IMR-90 (cell line): ENCODE results near the gene CHRD. TPM values are rescaled to one million over a fixed set of nuclear protein-coding genes. Genes with fewer than 3 reads are reported as not detected.

Experiments used
- ATAC-seq: fragments of 200-7000 bp; cut with Tn5 transposase; 2 replicates; pipeline ENCODE4 v1.9.1; 2020; ENCODE audit warnings: low read depth, mild to moderate bottlenecking, moderate library complexity
- BruUV-seq: library from RNA; stranded (reverse); fragments of 400-500 nt; replicated peaks from 2 replicates; lab custom pipeline; 2021; lab: Mats Ljungman, UMichigan
- CTCF ChIA-PET: fragments of 300-600 bp; formaldehyde crosslinking; extraction: SDS; loops from one replicate; lab custom pipeline; 2021; ENCODE audit warnings: antibody characterized with exemption; lab: Yijun Ruan, JAX
- POLR2A ChIA-PET: fragments of 300-600 bp; sonication (Branson Sonifier 250); formaldehyde crosslinking; loops from one replicate; lab custom pipeline; 2022; ENCODE audit warnings: antibody characterized with exemption; ENCODE audit not compliant: unreplicated experiment; lab: Charles Lee
- DNase-seq: peaks from one replicate; pipeline ENCODE4 v3.0.0; 2013
- H2AFZ ChIP-seq: replicated peaks from 2 replicates; pipeline ENCODE3; 2013; ENCODE audit warnings: low read length, mild to moderate bottlenecking; ENCODE audit not compliant: poor library complexity
- H2AK5ac ChIP-seq: 2 replicates; pipeline ENCODE4 v1.6.1; 2013; ENCODE audit warnings: low read depth, low read length, inconsistent platforms
- H2AK9ac ChIP-seq: replicated peaks from 2 replicates; pipeline ENCODE3; 2013; ENCODE audit warnings: mild to moderate bottlenecking, low read depth, low read length, moderate library complexity; ENCODE audit not compliant: poor library complexity
- H2BK120ac ChIP-seq: 2 replicates; pipeline ENCODE4 v1.6.1; 2013; ENCODE audit warnings: low read depth, low read length, inconsistent platforms
- H2BK15ac ChIP-seq: 3 replicates; pipeline ENCODE4 v1.6.1; 2013; ENCODE audit warnings: low read depth, low read length, inconsistent platforms
- H2BK20ac ChIP-seq: 2 replicates; pipeline ENCODE4 v1.6.1; 2013; ENCODE audit warnings: low read depth, mild to moderate bottlenecking, inconsistent platforms, low read length, moderate library complexity
- H2BK5ac ChIP-seq: 2 replicates; pipeline ENCODE4 v1.6.1; 2013; ENCODE audit warnings: mild to moderate bottlenecking, low read depth, low read length, inconsistent platforms; ENCODE audit not compliant: poor library complexity, severe bottlenecking
- H3K14ac ChIP-seq: replicated peaks from 2 replicates; pipeline ENCODE4 v1.6.1; 2013; ENCODE audit warnings: low read depth, low read length, inconsistent platforms
- H3K18ac ChIP-seq: 2 replicates; pipeline ENCODE4 v1.6.1; 2013; ENCODE audit warnings: low read depth, low read length, control low read depth
- H3K23ac ChIP-seq: 2 replicates; pipeline ENCODE4 v1.6.1; 2013; ENCODE audit warnings: low read depth, low read length, inconsistent platforms
- H3K27ac ChIP-seq: 2 replicates; pipeline ENCODE4 v1.5.1; 2013; ENCODE audit warnings: mild to moderate bottlenecking, control low read depth, low read length; ENCODE audit not compliant: insufficient read depth
- H3K27me3 ChIP-seq: 2 replicates; pipeline ENCODE4 v1.6.1; 2013; ENCODE audit warnings: low read length; ENCODE audit not compliant: control insufficient read depth, insufficient read depth
- H3K36me3 ChIP-seq: 2 replicates; pipeline ENCODE4 v1.6.1; 2013; ENCODE audit warnings: low read length, mixed read lengths; ENCODE audit not compliant: control insufficient read depth, insufficient read depth
- H3K4ac ChIP-seq: 2 replicates; pipeline ENCODE4 v1.6.1; 2013; ENCODE audit warnings: low read depth, low read length, inconsistent platforms
- H3K4me1 ChIP-seq: 2 replicates; pipeline ENCODE4 v1.6.1; 2013; ENCODE audit warnings: low read length, mixed read lengths; ENCODE audit not compliant: control insufficient read depth, insufficient read depth
- H3K4me2 ChIP-seq: 2 replicates; pipeline ENCODE4 v1.6.1; 2013; ENCODE audit warnings: low read depth, mild to moderate bottlenecking, control low read depth, low read length, moderate library complexity
- H3K4me3 ChIP-seq: 2 replicates; pipeline ENCODE4 v1.5.1; 2013; ENCODE audit warnings: low read depth, mild to moderate bottlenecking, control low read depth, low read length, moderate library complexity; ENCODE audit not compliant: insufficient read depth
- H3K56ac ChIP-seq: 2 replicates; pipeline ENCODE4 v1.6.1; 2013; ENCODE audit warnings: low read length, inconsistent platforms; ENCODE audit not compliant: insufficient read depth; ENCODE audit errors: extremely low read depth
- H3K79me1 ChIP-seq, 2 experiments: 2 replicates each; pipeline ENCODE4 v1.6.1; 2013; ENCODE audit warnings: low read length in 2 of 2, inconsistent platforms in 1 of 2, low read depth in 1 of 2
- H3K9ac ChIP-seq: 2 replicates; pipeline ENCODE4 v1.6.1; 2013; ENCODE audit warnings: low read depth, low read length, control low read depth
- H3K9me1 ChIP-seq: 2 replicates; pipeline ENCODE4 v1.6.1; 2013; ENCODE audit warnings: low read length, inconsistent platforms; ENCODE audit not compliant: insufficient read depth
- H3K9me3 ChIP-seq: 2 replicates; pipeline ENCODE4 v1.6.1; 2013; ENCODE audit warnings: low read length; ENCODE audit not compliant: control insufficient read depth, insufficient read depth
- H4K20me1 ChIP-seq: 2 replicates; pipeline ENCODE4 v1.6.1; 2013; ENCODE audit warnings: low read length, inconsistent platforms; ENCODE audit not compliant: insufficient read depth
- H4K5ac ChIP-seq: 2 replicates; pipeline ENCODE4 v1.6.1; 2013; ENCODE audit warnings: mild to moderate bottlenecking, low read depth, low read length, control low read depth
- H4K8ac ChIP-seq, 2 experiments: 2 replicates each; pipeline ENCODE4 v1.6.1; 2013; ENCODE audit warnings: low read depth in 2 of 2, low read length in 2 of 2, control low read depth in 1 of 2, inconsistent platforms in 1 of 2
- H4K91ac ChIP-seq: 2 replicates; pipeline ENCODE4 v1.6.1; 2013; ENCODE audit warnings: low read depth, low read length, inconsistent platforms; ENCODE audit not compliant: insufficient read depth
- CEBPB ChIP-seq: IDR thresholded peaks from 2 replicates; pipeline ENCODE4 v1.6.1; 2012; ENCODE audit warnings: low read depth, low read length, improper control_type of control experiment
- CHD1 ChIP-seq: IDR thresholded peaks from 2 replicates; pipeline ENCODE4 v1.6.1; 2012; ENCODE audit warnings: low read depth, low read length, improper control_type of control experiment
- MAZ ChIP-seq: IDR thresholded peaks from 2 replicates; pipeline ENCODE4 v1.6.1; 2012; ENCODE audit warnings: low read depth, mild to moderate bottlenecking, low read length, improper control_type of control experiment, moderate library complexity, borderline replicate concordance
- MXI1 ChIP-seq: IDR thresholded peaks from 2 replicates; pipeline ENCODE4 v1.6.1; 2012; ENCODE audit warnings: low read depth, mild to moderate bottlenecking, low read length, moderate library complexity, borderline replicate concordance
- RFX5 ChIP-seq: IDR thresholded peaks from 2 replicates; pipeline ENCODE4 v1.8.0; 2012; ENCODE audit warnings: low read depth, mild to moderate bottlenecking, low read length, moderate library complexity
- WGBS, 2 experiments: methylation state at CpG; one replicate each; pipeline versions ENCODE4 v1.1.5 to v1.1.7; 2013; ENCODE audit warnings: missing lambda C conversion rate in 2 of 2; ENCODE audit not compliant: insufficient read length in 1 of 2; ENCODE audit errors: extremely low coverage in 2 of 2; 5-methylcytosine and 5-hydroxymethylcytosine counted together
- dilution Hi-C: fragments of 300-500 bp; cut with HindIII; formaldehyde crosslinking; loops from one replicate; pipeline ENCODE4 v1.14.3; 2018; ENCODE audit warnings: low sequenced_read_pairs; ENCODE audit not compliant: unreplicated experiment
- in situ Hi-C: fragments of 300-500 bp; cut with MboI; formaldehyde crosslinking; loops from 3 replicates; pipeline ENCODE4 v1.14.3; 2019; ENCODE audit warnings: low sequenced_read_pairs, inconsistent platforms, mixed read lengths
- intact Hi-C: fragments of 100-400 bp; cut with micrococcal nuclease; formaldehyde crosslinking; loops from 2 replicates; pipeline ENCODE4 v1.10.0; 2022
- polyA plus RNA-seq, 3 experiments: library from polyadenylated mRNA; depleted of rRNA; stranded (reverse); fragments of >200 nt; gene quantifications; 2 replicates each; pipeline ENCODE4 v1.2.3, GENCODE V29; 2012; ENCODE audit warnings: low replicate concordance in 1 of 3
- total RNA-seq: library from RNA; depleted of rRNA; stranded (reverse); fragments of >200 nt; gene quantifications from 2 replicates; pipeline ENCODE4 v1.2.3, GENCODE V29; 2012
- TF ChIP-seq, protein P1 (sequence below): fragments of 150-350 bp; IDR thresholded peaks from 2 replicates; pipeline ENCODE4 v1.6.1; 2016; ENCODE audit warnings: low read depth, mild to moderate bottlenecking, low read length, moderate library complexity, borderline replicate concordance

The CHRD gene
- total and polyA plus RNA-seq, 2 of the 4 experiments (the other 2 are of a cell fraction), result under 0.01 to 0.09 TPM

DNA sequence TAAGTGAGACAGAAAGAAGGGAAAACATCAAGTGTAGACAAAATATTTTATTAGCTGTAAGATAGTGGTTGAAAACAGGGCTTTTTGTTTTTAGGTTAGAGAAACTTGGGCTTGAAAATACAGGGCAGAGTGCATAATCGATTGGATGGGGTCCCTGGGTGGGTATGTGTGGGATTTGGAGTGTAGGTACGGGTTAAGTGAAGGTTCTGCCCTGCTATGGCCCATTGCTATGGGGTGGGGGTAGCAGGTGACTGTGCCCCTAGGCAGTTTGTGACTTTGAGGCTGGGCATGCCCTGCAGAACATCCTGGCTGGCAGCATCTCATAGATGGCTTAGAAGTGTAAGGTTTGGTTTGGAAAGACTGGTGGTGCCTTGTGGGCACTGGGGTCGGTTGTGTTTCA is 46.2 kb upstream of the CHRD start:
- H4K8ac ChIP-seq, result no peak overlapping the region
- peak overlapping the region; percentile 93 for H2BK5ac ChIP-seq
- dilution Hi-C loops (no loop called here), in situ Hi-C loops (no loop called here), intact Hi-C loops (no loop called here)
- no peak for ATAC-seq
- H4K91ac ChIP-seq, result no peak overlapping the region
- no peak overlapping the region; the same call in 1 of the 2 replicates for H2BK20ac ChIP-seq
- no peaks in the 10 kb centered on the region for H3K27me3 ChIP-seq
- H3K23ac ChIP-seq, result no peak overlapping the region
- 96% methylated on average over 3 of the region's 3 CpGs; no CpG with 5 or more reads in 1 of the 2 experiments for WGBS, 2 experiments
- H3K9ac ChIP-seq, result no peak overlapping the region
- H3K14ac ChIP-seq, result no peak overlapping the region
- H3K36me3 ChIP-seq, result peaks cover 54% of the 10 kb centered on the region
- DNase-seq, result no peak
- no peaks in the 10 kb centered on the region for H3K9me3 ChIP-seq
- H3K4me2 ChIP-seq, result no peak overlapping the region
- peaks cover 25% of the 10 kb centered on the region for H3K9me1 ChIP-seq
- TF ChIP-seq MXI1, result no peak
- TF ChIP-seq CEBPB, result no peak
- no peak for TF ChIP-seq RFX5
- TF ChIP-seq, protein P1, sequence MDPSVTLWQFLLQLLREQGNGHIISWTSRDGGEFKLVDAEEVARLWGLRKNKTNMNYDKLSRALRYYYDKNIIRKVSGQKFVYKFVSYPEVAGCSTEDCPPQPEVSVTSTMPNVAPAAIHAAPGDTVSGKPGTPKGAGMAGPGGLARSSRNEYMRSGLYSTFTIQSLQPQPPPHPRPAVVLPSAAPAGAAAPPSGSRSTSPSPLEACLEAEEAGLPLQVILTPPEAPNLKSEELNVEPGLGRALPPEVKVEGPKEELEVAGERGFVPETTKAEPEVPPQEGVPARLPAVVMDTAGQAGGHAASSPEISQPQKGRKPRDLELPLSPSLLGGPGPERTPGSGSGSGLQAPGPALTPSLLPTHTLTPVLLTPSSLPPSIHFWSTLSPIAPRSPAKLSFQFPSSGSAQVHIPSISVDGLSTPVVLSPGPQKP, result no peak
- no peak for TF ChIP-seq MAZ
- no peak for TF ChIP-seq CHD1
- no peak overlapping the region; the same call in 1 of the 2 replicates for H2AK5ac ChIP-seq
- no peak overlapping the region for H2BK15ac ChIP-seq
- H2AK9ac ChIP-seq, result no peak overlapping the region
- H3K18ac ChIP-seq, result no peak overlapping the region
- no peak overlapping the region for H2AFZ ChIP-seq
- H2BK120ac ChIP-seq, result no peak overlapping the region; the same call in 1 of the 2 replicates
- peaks cover 33% of the 10 kb centered on the region for H3K4me1 ChIP-seq
- POLR2A ChIA-PET, result no interaction called here
- no peak overlapping the region for H3K56ac ChIP-seq
- peaks cover 15 to 73% of the 10 kb centered on the region in 2 experiments for H3K79me1 ChIP-seq
- BruUV-seq, result no TSS peak
- peaks cover 62% of the 10 kb centered on the region for H4K20me1 ChIP-seq
- CTCF ChIA-PET, result interaction anchor here (0.5 kb wide), 1 partner anchor 432 kb away, joined by 5 read pairs; no protein-coding TSS in a partner anchor
- H3K4ac ChIP-seq, result 0 out of 2 replicates have a peak overlapping the region, but pooled peaks have one; percentile 56
- no peak overlapping the region for H4K5ac ChIP-seq
- H3K4me3 ChIP-seq, result no peak overlapping the region
- peak overlapping the region; percentile 14; the same call in 1 of the 2 replicates for H3K27ac ChIP-seq
